Lower leg skin (tissue), 3 donors: ENCODE measurements around the gene ENTPD6.

Experiments used
- CTCF ChIP-seq, 3 donors: fragments of 450-650 bp; IDR thresholded peaks; one replicate each; pipeline ENCODE4 v1.5.1; 2016; ENCODE audit warnings: antibody characterized with exemption in 3 of 3, mild to moderate bottlenecking in 3 of 3, moderate library complexity in 2 of 3
- POLR2A ChIP-seq, 2 donors: fragments of 450-650 bp; IDR thresholded peaks; one replicate each; pipeline ENCODE4 v1.6.1; 2016 to 2017; ENCODE audit warnings: antibody characterized with exemption in 2 of 2, mild to moderate bottlenecking in 1 of 2, moderate library complexity in 1 of 2

GRCh38 chr20:25215521-25215920 lies 20.0 kb downstream of the ENTPD6 start:
- TF ChIP-seq POLR2A (IDR thresholded peaks at IDR 0.05) = no peak
- no peak for TF ChIP-seq CTCF (IDR thresholded peaks at IDR 0.05)
